SK-N-SH (cell line): ENCODE data around the gene TBXA2R. TPM values are rescaled to one million over a fixed set of nuclear protein-coding genes. Genes with fewer than 3 reads are reported as not detected.

Experiments
- CTCF ChIA-PET: fragments of 300-600, 350-600 bp; formaldehyde crosslinking; extraction: SDS; loops from one replicate; lab custom pipeline; 2021; lab: Yijun Ruan, JAX
- POLR2A ChIA-PET: fragments of 350-600 bp; sonication (Branson Sonifier 250); formaldehyde crosslinking; extraction: SDS; loops from one replicate; lab custom pipeline; 2020; ENCODE audit warnings: antibody characterized with exemption, inconsistent platforms; lab: Yijun Ruan, JAX
- DNase-seq: peaks from one replicate; pipeline ENCODE4 v3.0.0; 2012
- H2AFZ ChIP-seq: fragments of 200-600 bp; sonication (generic); 2 replicates; pipeline ENCODE4 v1.8.1; 2016; ENCODE audit warnings: antibody characterized with exemption, mild to moderate bottlenecking, low read depth
- H3F3A ChIP-seq: fragments of 200-600 bp; sonication (generic); replicated peaks from 2 replicates; pipeline ENCODE3; 2016; ENCODE audit warnings: antibody characterized with exemption, mild to moderate bottlenecking; ENCODE audit not compliant: insufficient read depth
- H3K27ac ChIP-seq, 2 experiments: fragments of 200-500 bp in 1 of 2; fragments of 200-600 bp in 1 of 2; sonication (Bioruptor generic) in 1 of 2; sonication (generic), shearing (Covaris generic) in 1 of 2; 2 replicates each; pipeline versions ENCODE4 v1.5.1 to v1.6.1; 2014 to 2016; ENCODE audit warnings: low read depth in 2 of 2, inconsistent platforms in 1 of 2, low read length in 1 of 2, mild to moderate bottlenecking in 1 of 2, mixed read lengths in 1 of 2
- H3K27me3 ChIP-seq: fragments of 200-600 bp; sonication (generic), shearing (Covaris generic); 2 replicates; pipeline ENCODE4 v1.6.1; 2016; ENCODE audit warnings: mixed run types; ENCODE audit not compliant: insufficient read depth
- H3K36me3 ChIP-seq, 2 experiments: fragments of 200-500 bp in 1 of 2; fragments of 200-600 bp in 1 of 2; sonication (Bioruptor generic) in 1 of 2; sonication (generic) in 1 of 2; replicated peaks in 1 of 2; 2 replicates each; pipeline versions ENCODE3 to v1.5.1; 2014 to 2016; ENCODE audit warnings: low read length in 1 of 2, mild to moderate bottlenecking in 1 of 2; ENCODE audit not compliant: insufficient read depth in 2 of 2, control insufficient read depth in 1 of 2
- H3K4me1 ChIP-seq, 2 experiments: fragments of 200-500 bp in 1 of 2; fragments of 200-600 bp in 1 of 2; sonication (Bioruptor generic) in 1 of 2; sonication (generic), shearing (Covaris generic) in 1 of 2; 2 replicates each; pipeline versions ENCODE4 v1.5.1 to v1.6.1; 2014 to 2016; ENCODE audit warnings: low read depth in 1 of 2, low read length in 1 of 2, mixed run types in 1 of 2; ENCODE audit not compliant: insufficient read depth in 2 of 2, control insufficient read depth in 1 of 2
- H3K4me2 ChIP-seq: fragments of 200-600 bp; sonication (generic), shearing (Covaris generic); 2 replicates; pipeline ENCODE4 v1.6.1; 2017; ENCODE audit warnings: mixed run types
- H3K4me3 ChIP-seq, 2 experiments: fragments of 200-500 bp in 1 of 2; fragments of 200-600 bp in 1 of 2; sonication (Bioruptor generic) in 1 of 2; sonication (generic), shearing (Covaris generic) in 1 of 2; 2 replicates each; pipeline versions ENCODE4 v1.5.1 to v1.8.1; 2014 to 2016; ENCODE audit warnings: low read depth in 2 of 2, inconsistent platforms in 1 of 2, low read length in 1 of 2, mild to moderate bottlenecking in 1 of 2, mixed read lengths in 1 of 2, moderate library complexity in 1 of 2
- H3K79me2 ChIP-seq: fragments of 200-600 bp; sonication (generic); 2 replicates; pipeline ENCODE4 v1.8.1; 2017; ENCODE audit warnings: mild to moderate bottlenecking; ENCODE audit not compliant: insufficient read depth
- H3K9ac ChIP-seq: fragments of 200-600 bp; sonication (generic); 2 replicates; pipeline ENCODE4 v1.6.1; 2017; ENCODE audit warnings: mixed run types
- H3K9me2 ChIP-seq: fragments of 200-600 bp; sonication (generic); 2 replicates; pipeline ENCODE4 v1.6.1; 2017; ENCODE audit warnings: mixed run types
- H3K9me3 ChIP-seq: fragments of 200-600 bp; sonication (generic); 2 replicates; pipeline ENCODE4 v1.6.1; 2017; ENCODE audit warnings: mixed run types, mild to moderate bottlenecking, moderate library complexity
- H4K20me1 ChIP-seq: fragments of 200-600 bp; sonication (generic); 2 replicates; pipeline ENCODE4 v1.6.1; 2017; ENCODE audit warnings: mild to moderate bottlenecking, mixed run types; ENCODE audit not compliant: insufficient read depth
- CHD2 ChIP-seq: fragments of 150-350 bp; IDR thresholded peaks from 2 replicates; pipeline ENCODE4 v1.6.1; 2018; ENCODE audit warnings: low read length; ENCODE audit not compliant: partially characterized antibody
- CTCF ChIP-seq: fragments of 200-600 bp; sonication (generic); IDR thresholded peaks from 2 replicates; pipeline ENCODE4 v1.6.1; 2017; ENCODE audit warnings: antibody characterized with exemption, mild to moderate bottlenecking, moderate library complexity
- EP300 ChIP-seq, 2 experiments: IDR thresholded peaks; 2 replicates each; pipeline versions ENCODE4 v1.4.0 to v1.6.1; 2012; ENCODE audit warnings: borderline replicate concordance in 1 of 2, low read depth in 1 of 2, low read length in 1 of 2
- EZH2phosphoT487 ChIP-seq: fragments of 200-600 bp; sonication (generic); IDR thresholded peaks from 2 replicates; pipeline ENCODE4 v1.6.1; 2017; ENCODE audit warnings: low read depth, mixed run types, mild to moderate bottlenecking, antibody characterized with exemption, moderate library complexity, borderline replicate concordance
- FOSL2 ChIP-seq: IDR thresholded peaks from 2 replicates; pipeline ENCODE4 v1.4.0; 2012; ENCODE audit warnings: low read depth, mild to moderate bottlenecking, moderate library complexity, borderline replicate concordance
- FOXJ3 ChIP-seq: sonication (generic); formaldehyde crosslinking; IDR thresholded peaks from 2 replicates; pipeline ENCODE4 v1.5.1; 2020; ENCODE audit warnings: mild to moderate bottlenecking, missing genetic modification reagents
- FOXM1 ChIP-seq: IDR thresholded peaks from 2 replicates; pipeline ENCODE4 v1.4.0; 2012; ENCODE audit warnings: low read depth, mild to moderate bottlenecking
- JUND ChIP-seq: IDR thresholded peaks from 2 replicates; pipeline ENCODE4 v1.4.0; 2012
- MEF2A ChIP-seq: IDR thresholded peaks from 2 replicates; pipeline ENCODE4 v1.4.0; 2012; ENCODE audit warnings: low read depth, borderline replicate concordance
- NRF1 ChIP-seq: IDR thresholded peaks from 2 replicates; pipeline ENCODE4 v1.6.1; 2012; ENCODE audit warnings: low read depth, mild to moderate bottlenecking, low read length
- PBX3 ChIP-seq: IDR thresholded peaks from 2 replicates; pipeline ENCODE4; 2012
- POLR2AphosphoS5 ChIP-seq: IDR thresholded peaks from 2 replicates; pipeline ENCODE4 v1.6.1; 2012; ENCODE audit warnings: low read depth, low read length
- RAD21 ChIP-seq: IDR thresholded peaks from 2 replicates; pipeline ENCODE4 v1.6.1; 2012; ENCODE audit warnings: mild to moderate bottlenecking, low read length
- RXRA ChIP-seq: IDR thresholded peaks from 2 replicates; pipeline ENCODE4 v1.4.0; 2012; ENCODE audit warnings: low read depth, mild to moderate bottlenecking, borderline replicate concordance
- SIN3A ChIP-seq: IDR thresholded peaks from 2 replicates; pipeline ENCODE4 v1.6.1; 2012; ENCODE audit warnings: low read depth, mild to moderate bottlenecking, low read length, moderate library complexity, borderline replicate concordance
- SMC3 ChIP-seq: IDR thresholded peaks from 2 replicates; pipeline ENCODE4 v1.6.1; 2012; ENCODE audit warnings: low read depth, low read length, improper control_type of control experiment
- TAF1 ChIP-seq: IDR thresholded peaks from 2 replicates; pipeline ENCODE4 v1.6.1; 2012; ENCODE audit warnings: low read depth, mild to moderate bottlenecking, low read length, moderate library complexity, borderline replicate concordance
- TCF12 ChIP-seq: IDR thresholded peaks from 2 replicates; pipeline ENCODE4 v1.4.0; 2012
- WGBS: methylation state at CpG from one replicate; pipeline ENCODE4 v1.1.6; 2017; ENCODE audit warnings: low lambda C conversion rate; 5-methylcytosine and 5-hydroxymethylcytosine counted together
- polyA plus RNA-seq, 3 experiments: library from polyadenylated mRNA; depleted of rRNA; stranded (reverse); fragments of >200 nt; gene quantifications; 2 replicates each; pipeline ENCODE4 v1.2.3, GENCODE V29; 2012

TBXA2R gene
- polyA plus RNA-seq, 1 of the 3 experiments (the other 2 are of a cell fraction) = 0.92 TPM

- POLR2A ChIA-PET = no interaction called here
- DNase-seq = peak; percentile 79
- H4K20me1 ChIP-seq = 0 out of 2 replicates have a peak, but pooled peaks cover 7% of the 10 kb centered on the region
- no peaks in the 10 kb centered on the region; a peak in 1 of 4 replicates for H3K4me1 ChIP-seq
- no peak for TF ChIP-seq CHD2
- no peak for TF ChIP-seq TAF1
- no peak for TF ChIP-seq JUND
- TF ChIP-seq CTCF = peak; percentile 61
- no peak for TF ChIP-seq POLR2AphosphoS5
- TF ChIP-seq SMC3 = no peak
- WGBS = 93% methylated on average over 10 of the region's 15 CpGs
- H2AFZ ChIP-seq = no peak overlapping the region
- CTCF ChIA-PET = interaction anchor here (0.9 to 6.0 kb wide), 8 partner anchors 8 to 45 kb away, joined by 3 to 73 read pairs (median 10); partner anchors contain the start of genes GIPC3, MFSD12 and TEKTIP1
- H3K27ac ChIP-seq = no peak overlapping the region
- no peaks in the 10 kb centered on the region for H3K9me2 ChIP-seq
- H3K4me2 ChIP-seq = no peak overlapping the region
- H3K79me2 ChIP-seq = peaks cover 16% of the 10 kb centered on the region; the same call in 1 of the 2 replicates
- peaks cover 7% of the 10 kb centered on the region for H3F3A ChIP-seq
- no peaks in the 10 kb centered on the region for H3K27me3 ChIP-seq
- H3K4me3 ChIP-seq = no peak overlapping the region
- H3K9ac ChIP-seq = no peak overlapping the region
- H3K9me3 ChIP-seq = no peaks in the 10 kb centered on the region
- H3K36me3 ChIP-seq = peaks cover 0 to 30% of the 10 kb centered on the region in 2 experiments
These were observed 59.4 kb downstream of the TBXA2R start for GRCh38 chr19:3547301-3547731.

- Histone ChIP-seq H3K9me2 (no peaks in the 10 kb centered on the region), H3K27me3 (no peaks in the 10 kb centered on the region), H4K20me1 (0 out of 2 replicates have a peak, but pooled peaks cover 7% of the 10 kb centered on the region), H3K27ac (no peak overlapping the region), H3K4me1 (no peaks in the 10 kb centered on the region; a peak in 1 of 4 replicates), H3K79me2 (peaks cover 7% of the 10 kb centered on the region; the same call in 1 of the 2 replicates), H3K9me3 (no peaks in the 10 kb centered on the region), H3K4me3 (no peak overlapping the region), H2AFZ (no peak overlapping the region), H3K36me3 (peaks cover 0 to 30% of the 10 kb centered on the region in 2 experiments), H3K9ac (no peak overlapping the region), H3F3A (peaks cover 7% of the 10 kb centered on the region), H3K4me2 (no peak overlapping the region)
- TF ChIP-seq EZH2phosphoT487 = no peak
- TF ChIP-seq RXRA = no peak
- TF ChIP-seq NRF1 = no peak
- no peak for TF ChIP-seq RAD21
- TF ChIP-seq FOXM1 = no peak
- no peak for TF ChIP-seq TAF1
- TF ChIP-seq MEF2A = no peak
- no peak for TF ChIP-seq FOSL2
- TF ChIP-seq SIN3A = no peak
- TF ChIP-seq JUND = no peak
- no peak for TF ChIP-seq TCF12
- TF ChIP-seq FOXJ3 = no peak
- TF ChIP-seq PBX3 = no peak
- TF ChIP-seq EP300 (IDR thresholded peaks at IDR 0.05; ENCODE audit: borderline replicate concordance in 1 of 2, low read depth in 1 of 2, low read length in 1 of 2) = no peak
- ChIA-PET POLR2A (no interaction called here), CTCF (interaction anchor here (0.9 to 6.0 kb wide), 12 partner anchors 10 to 161 kb away, joined by 3 to 73 read pairs (median 7); partner anchors contain the start of genes GIPC3 and MFSD12)
- 96% methylated on average over 4 of the region's 23 CpGs for WGBS
- DNase-seq = no peak
These were observed 60.6 kb downstream of the TBXA2R start for GRCh38 chr19:3546119-3546518.
